GM23338 (cell line): ENCODE measurements around the gene SARNP. TPM values are rescaled to one million over a fixed set of nuclear protein-coding genes. Genes with fewer than 3 reads are reported as not detected.

Experiments
- ATAC-seq: fragments of 200-7000 bp; cut with Tn5 transposase; 3 replicates; pipeline ENCODE4 v1.9.1; 2020
- DNase-seq: peaks from one replicate; pipeline ENCODE4 v3.0.0-alpha.2; 2015; ENCODE audit warnings: low spot score
- H2AFZ ChIP-seq: fragments of 200-600 bp; sonication (generic); 2 replicates; pipeline ENCODE4 v1.8.0; 2016; ENCODE audit warnings: antibody characterized with exemption, mild to moderate bottlenecking, moderate library complexity
- H3F3A ChIP-seq: fragments of 200-600 bp; sonication (generic); replicated peaks from 2 replicates; pipeline ENCODE4 v1.8.0; 2017; ENCODE audit warnings: antibody characterized with exemption, mixed run types, low read depth
- H3K27ac ChIP-seq: fragments of 200-600 bp; sonication (generic); 2 replicates; pipeline ENCODE4 v1.6.1; 2016; ENCODE audit warnings: low read depth
- H3K27me3 ChIP-seq: fragments of 200-600 bp; sonication (generic); 2 replicates; pipeline ENCODE4 v1.8.0; 2016; ENCODE audit warnings: mild to moderate bottlenecking, mixed run types, moderate library complexity; ENCODE audit not compliant: insufficient read depth
- H3K36me3 ChIP-seq: fragments of 200-600 bp; sonication (generic); 2 replicates; pipeline ENCODE4 v1.8.0; 2016; ENCODE audit warnings: mild to moderate bottlenecking; ENCODE audit not compliant: insufficient read depth
- H3K4me1 ChIP-seq: fragments of 200-600 bp; sonication (generic); 2 replicates; pipeline ENCODE4 v1.8.0; 2016; ENCODE audit warnings: mild to moderate bottlenecking, moderate library complexity; ENCODE audit not compliant: insufficient read depth
- H3K4me2 ChIP-seq: fragments of 200-600 bp; sonication (generic); 2 replicates; pipeline ENCODE4 v1.7.1; 2017; ENCODE audit warnings: mixed run types
- H3K4me3 ChIP-seq: fragments of 200-600 bp; sonication (generic); 2 replicates; pipeline ENCODE4 v1.6.1; 2016; ENCODE audit warnings: mixed run types
- H3K79me2 ChIP-seq: fragments of 200-600 bp; sonication (generic); replicated peaks from 2 replicates; pipeline ENCODE4 v1.8.0; 2017; ENCODE audit warnings: mild to moderate bottlenecking; ENCODE audit not compliant: insufficient read depth
- H3K9me2 ChIP-seq: fragments of 200-600 bp; sonication (generic); 2 replicates; pipeline ENCODE4 v1.8.0; 2017; ENCODE audit not compliant: insufficient read depth
- H4K20me1 ChIP-seq: fragments of 200-600 bp; sonication (generic); replicated peaks from 2 replicates; pipeline ENCODE4 v1.8.0; 2017; ENCODE audit warnings: mild to moderate bottlenecking; ENCODE audit not compliant: insufficient read depth
- H3K27ac Mint-ChIP-seq: 2 replicates; pipeline ENCODE4 v1.8.0; 2020; ENCODE audit warnings: inconsistent platforms, mild to moderate bottlenecking, moderate library complexity, mixed read lengths
- H3K27me3 Mint-ChIP-seq: 3 replicates; pipeline ENCODE4 v1.8.0; 2022; ENCODE audit warnings: low read depth, mild to moderate bottlenecking, moderate library complexity, mixed read lengths, inconsistent platforms; ENCODE audit not compliant: insufficient read depth, poor library complexity
- H3K36me3 Mint-ChIP-seq: 3 replicates; pipeline ENCODE4 v1.8.0; 2021; ENCODE audit warnings: low read depth, mild to moderate bottlenecking, inconsistent platforms, moderate library complexity, mixed read lengths
- H3K4me1 Mint-ChIP-seq: 3 replicates; pipeline ENCODE4 v1.8.0; 2020; ENCODE audit warnings: mild to moderate bottlenecking, inconsistent platforms, mixed read lengths
- H3K4me3 Mint-ChIP-seq: 3 replicates; pipeline ENCODE4 v1.8.0; 2021; ENCODE audit warnings: moderate library complexity, mild to moderate bottlenecking, inconsistent platforms, mixed read lengths
- H3K9me3 Mint-ChIP-seq: 3 replicates; pipeline ENCODE4 v1.8.0; 2020; ENCODE audit warnings: moderate library complexity, mild to moderate bottlenecking, inconsistent platforms, mixed read lengths
- CREB1 ChIP-seq: fragments of 250-450 bp; sonication (Bioruptor Pico); IDR thresholded peaks from 2 replicates; pipeline ENCODE4 v1.5.0; 2020; ENCODE audit warnings: low read depth, mild to moderate bottlenecking, moderate library complexity
- EZH2 ChIP-seq: fragments of 200-600 bp; sonication (generic); IDR thresholded peaks from one replicate; pipeline ENCODE4 v1.8.0; 2017; ENCODE audit warnings: antibody characterized with exemption, mild to moderate bottlenecking, low read depth; ENCODE audit not compliant: unreplicated experiment
- EZH2phosphoT487 ChIP-seq: fragments of 200-600 bp; sonication (generic); IDR thresholded peaks from one replicate; pipeline ENCODE4 v1.8.1; 2018; ENCODE audit warnings: antibody characterized with exemption; ENCODE audit not compliant: unreplicated experiment
- JUNB ChIP-seq: IDR thresholded peaks from one replicate; pipeline ENCODE4 v1.6.1; 2016; ENCODE audit warnings: antibody characterized with exemption; ENCODE audit not compliant: unreplicated experiment
- NANOG ChIP-seq: IDR thresholded peaks from 2 replicates; pipeline ENCODE4 v1.6.1; 2016; ENCODE audit warnings: antibody characterized with exemption, borderline replicate concordance
- POLR2AphosphoS5 ChIP-seq: IDR thresholded peaks from 2 replicates; pipeline ENCODE4 v1.6.1; 2016; ENCODE audit warnings: antibody characterized with exemption, low read depth
- STAT1 ChIP-seq: IDR thresholded peaks from one replicate; pipeline ENCODE4 v1.6.1; 2016; ENCODE audit warnings: antibody characterized with exemption; ENCODE audit not compliant: unreplicated experiment
- ZNF114 ChIP-seq: fragments of 250-450 bp; sonication (Bioruptor Pico); IDR thresholded peaks from 2 replicates; pipeline ENCODE4 v1.5.0; 2020; ENCODE audit warnings: mild to moderate bottlenecking, moderate library complexity
- ZNF331 ChIP-seq: fragments of 250-450 bp; sonication (Bioruptor Pico); IDR thresholded peaks from 2 replicates; pipeline ENCODE4 v1.5.0; 2020; ENCODE audit warnings: low read depth, mild to moderate bottlenecking, moderate library complexity
- polyA plus RNA-seq: library from polyadenylated mRNA; unstranded; fragments of >200 nt; fragmentation: Nextera tagmentation; extraction: Ambion mirVana; gene quantifications from 2 replicates; pipeline ENCODE4 v1.2.1, GENCODE V29; 2016
- total RNA-seq: library from RNA; depleted of rRNA; stranded (reverse); fragments of >200 nt; shearing (Covaris generic); gene quantifications from 2 replicates; pipeline ENCODE4 v1.2.3, GENCODE V29; 2014
- TF ChIP-seq, protein P1 (sequence below): fragments of 250-450 bp; sonication (Bioruptor Pico); IDR thresholded peaks from 2 replicates; pipeline ENCODE4 v1.5.0; 2020; ENCODE audit warnings: mild to moderate bottlenecking, moderate library complexity
- TF ChIP-seq, protein P2 (sequence below): IDR thresholded peaks from one replicate; pipeline ENCODE4 v1.6.1; 2018; ENCODE audit warnings: antibody characterized with exemption; ENCODE audit not compliant: unreplicated experiment
- TF ChIP-seq, protein P3 (sequence below), 2 experiments: fragments of 200-600 bp in 1 of 2; sonication (generic) in 1 of 2; conservative IDR thresholded peaks; 2 replicates each; pipeline versions ENCODE4 v1.5.1 to v1.6.1; 2016 to 2017; ENCODE audit warnings: antibody characterized with exemption in 2 of 2, low read depth in 2 of 2, mild to moderate bottlenecking in 2 of 2, moderate library complexity in 1 of 2
- TF ChIP-seq, protein P4 (sequence below): IDR thresholded peaks from 2 replicates; pipeline ENCODE4 v1.6.1; 2016; ENCODE audit warnings: antibody characterized with exemption

SARNP gene
- total and polyA plus RNA-seq, 2 experiments from 2014 or later, result 96.0 to 313 TPM

DNA sequence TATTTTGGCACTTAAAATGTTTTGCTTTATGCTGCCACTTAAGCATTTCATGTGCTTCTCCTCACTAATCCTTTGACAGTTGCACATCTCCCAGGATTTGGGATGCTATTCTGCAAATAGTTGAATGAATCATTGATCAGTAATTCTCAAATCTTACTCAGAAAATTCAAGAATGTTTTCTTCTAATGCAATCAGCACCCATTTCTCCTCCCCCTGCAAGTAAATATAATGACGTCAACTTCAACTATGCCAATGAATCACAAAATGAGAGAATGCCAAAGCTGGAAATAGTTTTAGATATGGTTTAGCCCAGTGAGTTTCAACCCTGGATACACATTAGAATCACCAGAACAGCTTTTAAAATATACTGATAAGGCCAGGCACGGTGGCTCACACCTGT lies 103.8 kb downstream of the SARNP start:
- no peaks in the 10 kb centered on the region for H3K36me3 ChIP-seq
- peaks cover 37% of the 10 kb centered on the region for H3K4me1 ChIP-seq
- H3F3A ChIP-seq, result peaks cover 14% of the 10 kb centered on the region; the same call in 1 of the 2 replicates
- H3K27ac ChIP-seq, result no peak overlapping the region
- peaks cover 36% of the 10 kb centered on the region for H3K4me1 Mint-ChIP-seq
- H3K79me2 ChIP-seq, result peaks cover 10% of the 10 kb centered on the region; the same call in 1 of the 2 replicates
- H3K9me2 ChIP-seq, result no peaks in the 10 kb centered on the region
- no peak overlapping the region for H2AFZ ChIP-seq
- peaks cover 6% of the 10 kb centered on the region; the same call in 2 of the 3 replicates for H3K9me3 Mint-ChIP-seq
- peaks cover 4% of the 10 kb centered on the region; the same call in 2 of the 3 replicates for H3K36me3 Mint-ChIP-seq
- peaks cover 21% of the 10 kb centered on the region for H3K27me3 Mint-ChIP-seq
- no peak overlapping the region for H3K4me3 Mint-ChIP-seq
- TF ChIP-seq, protein P1, sequence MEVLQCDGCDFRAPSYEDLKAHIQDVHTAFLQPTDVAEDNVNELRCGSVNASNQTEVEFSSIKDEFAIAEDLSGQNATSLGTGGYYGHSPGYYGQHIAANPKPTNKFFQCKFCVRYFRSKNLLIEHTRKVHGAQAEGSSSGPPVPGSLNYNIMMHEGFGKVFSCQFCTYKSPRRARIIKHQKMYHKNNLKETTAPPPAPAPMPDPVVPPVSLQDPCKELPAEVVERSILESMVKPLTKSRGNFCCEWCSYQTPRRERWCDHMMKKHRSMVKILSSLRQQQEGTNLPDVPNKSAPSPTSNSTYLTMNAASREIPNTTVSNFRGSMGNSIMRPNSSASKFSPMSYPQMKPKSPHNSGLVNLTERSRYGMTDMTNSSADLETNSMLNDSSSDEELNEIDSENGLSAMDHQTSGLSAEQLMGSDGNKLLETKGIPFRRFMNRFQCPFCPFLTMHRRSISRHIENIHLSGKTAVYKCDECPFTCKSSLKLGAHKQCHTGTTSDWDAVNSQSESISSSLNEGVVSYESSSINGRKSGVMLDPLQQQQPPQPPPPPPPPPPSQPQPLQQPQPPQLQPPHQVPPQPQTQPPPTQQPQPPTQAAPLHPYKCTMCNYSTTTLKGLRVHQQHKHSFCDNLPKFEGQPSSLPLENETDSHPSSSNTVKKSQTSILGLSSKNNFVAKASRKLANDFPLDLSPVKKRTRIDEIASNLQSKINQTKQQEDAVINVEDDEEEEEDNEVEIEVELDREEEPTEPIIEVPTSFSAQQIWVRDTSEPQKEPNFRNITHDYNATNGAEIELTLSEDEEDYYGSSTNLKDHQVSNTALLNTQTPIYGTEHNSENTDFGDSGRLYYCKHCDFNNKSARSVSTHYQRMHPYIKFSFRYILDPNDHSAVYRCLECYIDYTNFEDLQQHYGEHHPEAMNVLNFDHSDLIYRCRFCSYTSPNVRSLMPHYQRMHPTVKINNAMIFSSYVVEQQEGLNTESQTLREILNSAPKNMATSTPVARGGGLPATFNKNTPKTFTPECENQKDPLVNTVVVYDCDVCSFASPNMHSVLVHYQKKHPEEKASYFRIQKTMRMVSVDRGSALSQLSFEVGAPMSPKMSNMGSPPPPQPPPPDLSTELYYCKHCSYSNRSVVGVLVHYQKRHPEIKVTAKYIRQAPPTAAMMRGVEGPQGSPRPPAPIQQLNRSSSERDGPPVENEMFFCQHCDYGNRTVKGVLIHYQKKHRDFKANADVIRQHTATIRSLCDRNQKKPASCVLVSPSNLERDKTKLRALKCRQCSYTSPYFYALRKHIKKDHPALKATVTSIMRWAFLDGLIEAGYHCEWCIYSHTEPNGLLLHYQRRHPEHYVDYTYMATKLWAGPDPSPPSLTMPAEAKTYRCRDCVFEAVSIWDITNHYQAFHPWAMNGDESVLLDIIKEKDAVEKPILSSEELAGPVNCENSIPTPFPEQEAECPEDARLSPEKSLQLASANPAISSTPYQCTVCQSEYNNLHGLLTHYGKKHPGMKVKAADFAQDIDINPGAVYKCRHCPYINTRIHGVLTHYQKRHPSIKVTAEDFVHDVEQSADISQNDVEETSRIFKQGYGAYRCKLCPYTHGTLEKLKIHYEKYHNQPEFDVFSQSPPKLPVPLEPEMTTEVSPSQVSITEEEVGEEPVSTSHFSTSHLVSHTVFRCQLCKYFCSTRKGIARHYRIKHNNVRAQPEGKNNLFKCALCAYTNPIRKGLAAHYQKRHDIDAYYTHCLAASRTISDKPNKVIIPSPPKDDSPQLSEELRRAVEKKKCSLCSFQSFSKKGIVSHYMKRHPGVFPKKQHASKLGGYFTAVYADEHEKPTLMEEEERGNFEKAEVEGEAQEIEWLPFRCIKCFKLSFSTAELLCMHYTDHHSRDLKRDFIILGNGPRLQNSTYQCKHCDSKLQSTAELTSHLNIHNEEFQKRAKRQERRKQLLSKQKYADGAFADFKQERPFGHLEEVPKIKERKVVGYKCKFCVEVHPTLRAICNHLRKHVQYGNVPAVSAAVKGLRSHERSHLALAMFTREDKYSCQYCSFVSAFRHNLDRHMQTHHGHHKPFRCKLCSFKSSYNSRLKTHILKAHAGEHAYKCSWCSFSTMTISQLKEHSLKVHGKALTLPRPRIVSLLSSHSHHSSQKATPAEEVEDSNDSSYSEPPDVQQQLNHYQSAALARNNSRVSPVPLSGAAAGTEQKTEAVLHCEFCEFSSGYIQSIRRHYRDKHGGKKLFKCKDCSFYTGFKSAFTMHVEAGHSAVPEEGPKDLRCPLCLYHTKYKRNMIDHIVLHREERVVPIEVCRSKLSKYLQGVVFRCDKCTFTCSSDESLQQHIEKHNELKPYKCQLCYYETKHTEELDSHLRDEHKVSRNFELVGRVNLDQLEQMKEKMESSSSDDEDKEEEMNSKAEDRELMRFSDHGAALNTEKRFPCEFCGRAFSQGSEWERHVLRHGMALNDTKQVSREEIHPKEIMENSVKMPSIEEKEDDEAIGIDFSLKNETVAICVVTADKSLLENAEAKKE (CRISPR knock-in tag), result no peak
- TF ChIP-seq POLR2AphosphoS5 (no peak), CREB1 (CRISPR knock-in tag) (no peak), STAT1 (no peak), JUNB (no peak), ZNF114 (no peak), EZH2 (no peak), EZH2phosphoT487 (no peak), ZNF331 (CRISPR knock-in tag) (no peak), NANOG (no peak)
- TF ChIP-seq, protein P2, sequence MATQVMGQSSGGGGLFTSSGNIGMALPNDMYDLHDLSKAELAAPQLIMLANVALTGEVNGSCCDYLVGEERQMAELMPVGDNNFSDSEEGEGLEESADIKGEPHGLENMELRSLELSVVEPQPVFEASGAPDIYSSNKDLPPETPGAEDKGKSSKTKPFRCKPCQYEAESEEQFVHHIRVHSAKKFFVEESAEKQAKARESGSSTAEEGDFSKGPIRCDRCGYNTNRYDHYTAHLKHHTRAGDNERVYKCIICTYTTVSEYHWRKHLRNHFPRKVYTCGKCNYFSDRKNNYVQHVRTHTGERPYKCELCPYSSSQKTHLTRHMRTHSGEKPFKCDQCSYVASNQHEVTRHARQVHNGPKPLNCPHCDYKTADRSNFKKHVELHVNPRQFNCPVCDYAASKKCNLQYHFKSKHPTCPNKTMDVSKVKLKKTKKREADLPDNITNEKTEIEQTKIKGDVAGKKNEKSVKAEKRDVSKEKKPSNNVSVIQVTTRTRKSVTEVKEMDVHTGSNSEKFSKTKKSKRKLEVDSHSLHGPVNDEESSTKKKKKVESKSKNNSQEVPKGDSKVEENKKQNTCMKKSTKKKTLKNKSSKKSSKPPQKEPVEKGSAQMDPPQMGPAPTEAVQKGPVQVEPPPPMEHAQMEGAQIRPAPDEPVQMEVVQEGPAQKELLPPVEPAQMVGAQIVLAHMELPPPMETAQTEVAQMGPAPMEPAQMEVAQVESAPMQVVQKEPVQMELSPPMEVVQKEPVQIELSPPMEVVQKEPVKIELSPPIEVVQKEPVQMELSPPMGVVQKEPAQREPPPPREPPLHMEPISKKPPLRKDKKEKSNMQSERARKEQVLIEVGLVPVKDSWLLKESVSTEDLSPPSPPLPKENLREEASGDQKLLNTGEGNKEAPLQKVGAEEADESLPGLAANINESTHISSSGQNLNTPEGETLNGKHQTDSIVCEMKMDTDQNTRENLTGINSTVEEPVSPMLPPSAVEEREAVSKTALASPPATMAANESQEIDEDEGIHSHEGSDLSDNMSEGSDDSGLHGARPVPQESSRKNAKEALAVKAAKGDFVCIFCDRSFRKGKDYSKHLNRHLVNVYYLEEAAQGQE, result no peak
- TF ChIP-seq, protein P3, sequence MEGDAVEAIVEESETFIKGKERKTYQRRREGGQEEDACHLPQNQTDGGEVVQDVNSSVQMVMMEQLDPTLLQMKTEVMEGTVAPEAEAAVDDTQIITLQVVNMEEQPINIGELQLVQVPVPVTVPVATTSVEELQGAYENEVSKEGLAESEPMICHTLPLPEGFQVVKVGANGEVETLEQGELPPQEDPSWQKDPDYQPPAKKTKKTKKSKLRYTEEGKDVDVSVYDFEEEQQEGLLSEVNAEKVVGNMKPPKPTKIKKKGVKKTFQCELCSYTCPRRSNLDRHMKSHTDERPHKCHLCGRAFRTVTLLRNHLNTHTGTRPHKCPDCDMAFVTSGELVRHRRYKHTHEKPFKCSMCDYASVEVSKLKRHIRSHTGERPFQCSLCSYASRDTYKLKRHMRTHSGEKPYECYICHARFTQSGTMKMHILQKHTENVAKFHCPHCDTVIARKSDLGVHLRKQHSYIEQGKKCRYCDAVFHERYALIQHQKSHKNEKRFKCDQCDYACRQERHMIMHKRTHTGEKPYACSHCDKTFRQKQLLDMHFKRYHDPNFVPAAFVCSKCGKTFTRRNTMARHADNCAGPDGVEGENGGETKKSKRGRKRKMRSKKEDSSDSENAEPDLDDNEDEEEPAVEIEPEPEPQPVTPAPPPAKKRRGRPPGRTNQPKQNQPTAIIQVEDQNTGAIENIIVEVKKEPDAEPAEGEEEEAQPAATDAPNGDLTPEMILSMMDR (conservative IDR thresholded peaks at IDR 0.05; ENCODE audit: low read depth in 2 of 2), result no peak
- TF ChIP-seq, protein P4, sequence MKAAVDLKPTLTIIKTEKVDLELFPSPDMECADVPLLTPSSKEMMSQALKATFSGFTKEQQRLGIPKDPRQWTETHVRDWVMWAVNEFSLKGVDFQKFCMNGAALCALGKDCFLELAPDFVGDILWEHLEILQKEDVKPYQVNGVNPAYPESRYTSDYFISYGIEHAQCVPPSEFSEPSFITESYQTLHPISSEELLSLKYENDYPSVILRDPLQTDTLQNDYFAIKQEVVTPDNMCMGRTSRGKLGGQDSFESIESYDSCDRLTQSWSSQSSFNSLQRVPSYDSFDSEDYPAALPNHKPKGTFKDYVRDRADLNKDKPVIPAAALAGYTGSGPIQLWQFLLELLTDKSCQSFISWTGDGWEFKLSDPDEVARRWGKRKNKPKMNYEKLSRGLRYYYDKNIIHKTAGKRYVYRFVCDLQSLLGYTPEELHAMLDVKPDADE, result no peak
- ATAC-seq (no peak), DNase-seq (no peak)
- H4K20me1 ChIP-seq, result no peaks in the 10 kb centered on the region
- H3K27me3 ChIP-seq, result peaks cover 8% of the 10 kb centered on the region; the same call in 1 of the 2 replicates
- no peak overlapping the region for H3K4me2 ChIP-seq
- no peak overlapping the region for H3K27ac Mint-ChIP-seq
- no peak overlapping the region for H3K4me3 ChIP-seq
